ENCODE measurements around the gene EPHA2.

- TF ChIP-seq, protein P1, sequence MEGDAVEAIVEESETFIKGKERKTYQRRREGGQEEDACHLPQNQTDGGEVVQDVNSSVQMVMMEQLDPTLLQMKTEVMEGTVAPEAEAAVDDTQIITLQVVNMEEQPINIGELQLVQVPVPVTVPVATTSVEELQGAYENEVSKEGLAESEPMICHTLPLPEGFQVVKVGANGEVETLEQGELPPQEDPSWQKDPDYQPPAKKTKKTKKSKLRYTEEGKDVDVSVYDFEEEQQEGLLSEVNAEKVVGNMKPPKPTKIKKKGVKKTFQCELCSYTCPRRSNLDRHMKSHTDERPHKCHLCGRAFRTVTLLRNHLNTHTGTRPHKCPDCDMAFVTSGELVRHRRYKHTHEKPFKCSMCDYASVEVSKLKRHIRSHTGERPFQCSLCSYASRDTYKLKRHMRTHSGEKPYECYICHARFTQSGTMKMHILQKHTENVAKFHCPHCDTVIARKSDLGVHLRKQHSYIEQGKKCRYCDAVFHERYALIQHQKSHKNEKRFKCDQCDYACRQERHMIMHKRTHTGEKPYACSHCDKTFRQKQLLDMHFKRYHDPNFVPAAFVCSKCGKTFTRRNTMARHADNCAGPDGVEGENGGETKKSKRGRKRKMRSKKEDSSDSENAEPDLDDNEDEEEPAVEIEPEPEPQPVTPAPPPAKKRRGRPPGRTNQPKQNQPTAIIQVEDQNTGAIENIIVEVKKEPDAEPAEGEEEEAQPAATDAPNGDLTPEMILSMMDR (conservative IDR thresholded peaks at IDR 0.05; ENCODE audit: low read depth, low read length) = no peak
- TF ChIP-seq EZH2 (IDR thresholded peaks at IDR 0.05; ENCODE audit: borderline replicate concordance, low read depth, low read length, poor library complexity, severe bottlenecking) = no peak
Observed at GRCh38 chr1:16092923-16093511, 62.9 kb downstream of the EPHA2 start.
